Measurements from ENCODE around the gene FAM222A.

DNA sequence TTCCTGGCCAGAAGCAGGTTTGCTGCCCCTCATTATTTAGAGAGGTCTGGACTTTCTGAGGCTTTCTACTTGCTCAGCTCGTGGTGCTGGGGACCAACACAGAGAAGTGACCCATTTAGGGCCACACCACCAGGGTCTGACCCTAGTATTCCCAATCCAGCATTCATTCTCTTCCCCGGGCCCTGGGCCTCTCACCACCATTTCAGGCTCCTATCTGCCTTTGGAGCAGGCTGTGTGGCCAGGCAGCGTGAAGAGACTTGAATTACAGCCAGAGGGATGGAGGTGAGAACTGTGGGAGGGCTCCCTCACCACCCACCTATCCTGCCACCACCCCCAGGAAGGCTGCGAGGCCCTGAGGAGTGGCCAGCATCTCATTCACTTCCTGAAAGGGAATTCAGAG lies 24.6 kb downstream of the FAM222A start:
- TF ChIP-seq, protein P1, sequence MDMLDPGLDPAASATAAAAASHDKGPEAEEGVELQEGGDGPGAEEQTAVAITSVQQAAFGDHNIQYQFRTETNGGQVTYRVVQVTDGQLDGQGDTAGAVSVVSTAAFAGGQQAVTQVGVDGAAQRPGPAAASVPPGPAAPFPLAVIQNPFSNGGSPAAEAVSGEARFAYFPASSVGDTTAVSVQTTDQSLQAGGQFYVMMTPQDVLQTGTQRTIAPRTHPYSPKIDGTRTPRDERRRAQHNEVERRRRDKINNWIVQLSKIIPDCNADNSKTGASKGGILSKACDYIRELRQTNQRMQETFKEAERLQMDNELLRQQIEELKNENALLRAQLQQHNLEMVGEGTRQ (CRISPR knock-in tag; IDR thresholded peaks at IDR 0.05): no peak
- no peak for TF ChIP-seq TCF7 (CRISPR knock-in tag; IDR thresholded peaks at IDR 0.05; ENCODE audit: low read depth)
- TF ChIP-seq, protein P2, sequence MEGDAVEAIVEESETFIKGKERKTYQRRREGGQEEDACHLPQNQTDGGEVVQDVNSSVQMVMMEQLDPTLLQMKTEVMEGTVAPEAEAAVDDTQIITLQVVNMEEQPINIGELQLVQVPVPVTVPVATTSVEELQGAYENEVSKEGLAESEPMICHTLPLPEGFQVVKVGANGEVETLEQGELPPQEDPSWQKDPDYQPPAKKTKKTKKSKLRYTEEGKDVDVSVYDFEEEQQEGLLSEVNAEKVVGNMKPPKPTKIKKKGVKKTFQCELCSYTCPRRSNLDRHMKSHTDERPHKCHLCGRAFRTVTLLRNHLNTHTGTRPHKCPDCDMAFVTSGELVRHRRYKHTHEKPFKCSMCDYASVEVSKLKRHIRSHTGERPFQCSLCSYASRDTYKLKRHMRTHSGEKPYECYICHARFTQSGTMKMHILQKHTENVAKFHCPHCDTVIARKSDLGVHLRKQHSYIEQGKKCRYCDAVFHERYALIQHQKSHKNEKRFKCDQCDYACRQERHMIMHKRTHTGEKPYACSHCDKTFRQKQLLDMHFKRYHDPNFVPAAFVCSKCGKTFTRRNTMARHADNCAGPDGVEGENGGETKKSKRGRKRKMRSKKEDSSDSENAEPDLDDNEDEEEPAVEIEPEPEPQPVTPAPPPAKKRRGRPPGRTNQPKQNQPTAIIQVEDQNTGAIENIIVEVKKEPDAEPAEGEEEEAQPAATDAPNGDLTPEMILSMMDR (IDR thresholded peaks at IDR 0.05): no peak
- TF ChIP-seq NFE2L1 (CRISPR knock-in tag; IDR thresholded peaks at IDR 0.05): no peak

All from WTC11 (cell line).